Measurements from ENCODE around the gene SLC35F1. TPM values are rescaled to one million over a fixed set of nuclear protein-coding genes. Genes with fewer than 3 reads are reported as not detected.

Gene SLC35F1
- total and polyA plus RNA-seq, 4 donors = 0.01 to 0.09 (median 0.08) TPM; not detected in 1

GRCh38 chr6:118356686-118357085 is 449.6 kb downstream of the SLC35F1 start:
- TF ChIP-seq HNF4G (IDR thresholded peaks at IDR 0.05) = no peak
- TF ChIP-seq RXRA (IDR thresholded peaks at IDR 0.05) = no peak
- TF ChIP-seq, protein P1, sequence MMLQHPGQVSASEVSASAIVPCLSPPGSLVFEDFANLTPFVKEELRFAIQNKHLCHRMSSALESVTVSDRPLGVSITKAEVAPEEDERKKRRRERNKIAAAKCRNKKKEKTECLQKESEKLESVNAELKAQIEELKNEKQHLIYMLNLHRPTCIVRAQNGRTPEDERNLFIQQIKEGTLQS (IDR thresholded peaks at IDR 0.05) = no peak
- no peak for TF ChIP-seq EGR1 (IDR thresholded peaks at IDR 0.05; ENCODE audit: low read depth in 2 of 2)
- TF ChIP-seq CTCF (IDR thresholded peaks at IDR 0.05; ENCODE audit: low read depth, low read length, missing input control) = no peak
- TF ChIP-seq FOXA1 (IDR thresholded peaks at IDR 0.05) = no peak
- TF ChIP-seq, protein P2, sequence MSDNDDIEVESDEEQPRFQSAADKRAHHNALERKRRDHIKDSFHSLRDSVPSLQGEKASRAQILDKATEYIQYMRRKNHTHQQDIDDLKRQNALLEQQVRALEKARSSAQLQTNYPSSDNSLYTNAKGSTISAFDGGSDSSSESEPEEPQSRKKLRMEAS (IDR thresholded peaks at IDR 0.05) = no peak
- Histone ChIP-seq H3K27me3 (ENCODE audit: control insufficient read depth in 4 of 4, insufficient read depth in 4 of 4, low read length in 3 of 4) (no peaks in the 10 kb centered on the region), H3K27ac (ENCODE audit: low read depth in 1 of 2, low read length in 2 of 2) (no peak overlapping the region), H3K9ac (ENCODE audit: low read depth in 1 of 2, low read length in 2 of 2) (no peak overlapping the region), H3K9me3 (ENCODE audit: control insufficient read depth in 4 of 4, low read length in 3 of 4) (no peaks in the 10 kb centered on the region), H3K4me3 (ENCODE audit: low read depth in 1 of 3, low read length in 3 of 3) (no peak overlapping the region), H3K4me1 (ENCODE audit: control insufficient read depth in 4 of 4, insufficient read depth in 4 of 4, low read length in 3 of 4) (no peaks in the 10 kb centered on the region), H3K36me3 (ENCODE audit: control insufficient read depth in 4 of 4, insufficient read depth in 3 of 4, low read depth in 1 of 4, low read length in 3 of 4) (no peaks in the 10 kb centered on the region)
- no peak for DNase-seq (ENCODE audit: low spot score)

Other genes starting within 250 kb of the SLC35F1 start
- 10 to 100 TPM; 17.4 to 26.4 TPM for gene NUS1, start 231.8 kb upstream of the SLC35F1 start, total RNA-seq
- gene NUS1, start 231.8 kb upstream of the SLC35F1 start, polyA plus RNA-seq = 10 to 100 TPM in 1 of 2 donors, 1 to 10 TPM in 1; 10.0 to 20.6 TPM

All from liver (tissue), 9 donors.